Measurements from ENCODE around the gene GOLGA8N. TPM values are rescaled to one million over a fixed set of nuclear protein-coding genes. Genes with fewer than 3 reads are reported as not detected.

GOLGA8N gene
- total RNA-seq, 4 donors from 2014 or later, result 3.0 to 23.3 (median 5.2) TPM

DNA sequence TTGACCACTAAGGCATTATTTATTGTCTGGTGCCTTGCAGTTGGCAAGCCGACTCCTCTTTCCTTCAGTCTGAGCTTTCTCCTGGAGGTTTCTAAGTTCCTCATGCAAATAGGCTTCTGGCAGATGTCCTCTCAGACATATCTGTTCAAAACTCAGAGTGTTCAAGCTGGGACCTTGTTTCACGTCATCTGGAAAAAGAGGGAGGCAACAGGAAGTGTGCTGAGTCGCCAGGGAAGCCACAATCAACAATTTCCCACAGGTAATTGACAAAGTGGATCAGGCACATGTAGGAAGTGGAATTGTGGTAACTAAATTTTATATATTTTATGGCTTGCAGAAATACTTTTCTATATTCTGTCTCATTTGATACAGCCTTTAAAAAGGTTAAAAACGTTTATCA, 62.8 kb downstream of the GOLGA8N start:
- Histone ChIP-seq H3K4me1 (peaks cover 7% of the 10 kb centered on the region), H3K27me3 (no peaks in the 10 kb centered on the region), H3K4me3 (no peak overlapping the region), H3K27ac (no peak overlapping the region), H3K9me3 (no peaks in the 10 kb centered on the region), H3K36me3 (no peaks in the 10 kb centered on the region)
- TF ChIP-seq EP300 (IDR thresholded peaks at IDR 0.05), result no peak
- TF ChIP-seq POLR2A (IDR thresholded peaks at IDR 0.05), result no peak
- TF ChIP-seq POLR2AphosphoS5 (IDR thresholded peaks at IDR 0.05), result no peak
- TF ChIP-seq, protein P1, sequence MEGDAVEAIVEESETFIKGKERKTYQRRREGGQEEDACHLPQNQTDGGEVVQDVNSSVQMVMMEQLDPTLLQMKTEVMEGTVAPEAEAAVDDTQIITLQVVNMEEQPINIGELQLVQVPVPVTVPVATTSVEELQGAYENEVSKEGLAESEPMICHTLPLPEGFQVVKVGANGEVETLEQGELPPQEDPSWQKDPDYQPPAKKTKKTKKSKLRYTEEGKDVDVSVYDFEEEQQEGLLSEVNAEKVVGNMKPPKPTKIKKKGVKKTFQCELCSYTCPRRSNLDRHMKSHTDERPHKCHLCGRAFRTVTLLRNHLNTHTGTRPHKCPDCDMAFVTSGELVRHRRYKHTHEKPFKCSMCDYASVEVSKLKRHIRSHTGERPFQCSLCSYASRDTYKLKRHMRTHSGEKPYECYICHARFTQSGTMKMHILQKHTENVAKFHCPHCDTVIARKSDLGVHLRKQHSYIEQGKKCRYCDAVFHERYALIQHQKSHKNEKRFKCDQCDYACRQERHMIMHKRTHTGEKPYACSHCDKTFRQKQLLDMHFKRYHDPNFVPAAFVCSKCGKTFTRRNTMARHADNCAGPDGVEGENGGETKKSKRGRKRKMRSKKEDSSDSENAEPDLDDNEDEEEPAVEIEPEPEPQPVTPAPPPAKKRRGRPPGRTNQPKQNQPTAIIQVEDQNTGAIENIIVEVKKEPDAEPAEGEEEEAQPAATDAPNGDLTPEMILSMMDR (IDR thresholded peaks at IDR 0.05), result no peak
- no peak for DNase-seq (ENCODE audit: low spot score in 2 of 2)
- WGBS, result 66% methylated on average over 4 of the region's 4 CpGs

DNA sequence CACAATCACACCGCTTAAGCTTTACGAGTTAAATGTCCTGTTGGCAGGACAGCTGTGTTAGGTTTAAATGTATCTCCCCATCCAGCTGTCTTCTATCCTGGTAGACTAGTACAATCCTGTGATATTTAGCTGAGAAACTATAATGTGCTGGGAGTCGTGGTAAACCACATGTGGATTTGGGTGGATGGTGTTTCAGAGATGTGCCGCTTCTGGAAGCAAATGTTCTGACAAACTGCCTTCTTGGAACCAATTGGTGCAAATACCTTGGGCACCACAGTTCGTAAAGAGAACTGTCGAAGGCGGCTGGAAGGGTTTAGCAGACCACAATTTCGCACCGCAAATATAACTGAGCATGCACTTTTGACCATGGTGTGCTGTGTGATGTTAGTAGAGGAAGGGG, 63.2 kb downstream of the GOLGA8N start:
- Histone ChIP-seq H3K4me3 (no peak overlapping the region), H3K27ac (no peak overlapping the region), H3K27me3 (no peaks in the 10 kb centered on the region), H3K4me1 (peaks cover 7% of the 10 kb centered on the region), H3K36me3 (no peaks in the 10 kb centered on the region), H3K9me3 (no peaks in the 10 kb centered on the region)
- TF ChIP-seq POLR2AphosphoS5 (IDR thresholded peaks at IDR 0.05) (no peak), EP300 (IDR thresholded peaks at IDR 0.05) (no peak), POLR2A (IDR thresholded peaks at IDR 0.05) (no peak)
- TF ChIP-seq, protein P1 (IDR thresholded peaks at IDR 0.05), result no peak
- no peak for DNase-seq (ENCODE audit: low spot score in 2 of 2)
- 89% methylated on average over 9 of the region's 9 CpGs for WGBS

Other genes with a start within 250 kb of the GOLGA8N start
- 1 to 10 TPM in 1 of 4 donors, under 1 TPM in 1, not detected in 2; 0.76 to 1.6 TPM for gene GOLGA8K, start 190.2 kb upstream of the GOLGA8N start, total RNA-seq
- 1 to 10 TPM in 1 of 4 donors, not detected in 3; 1.5 TPM for gene GOLGA8O, start 137.8 kb upstream of the GOLGA8N start, total RNA-seq
- 1 to 10 TPM; 5.8 to 7.5 (median 6.9) TPM for gene ARHGAP11A, start 22.0 kb downstream of the GOLGA8N start, total RNA-seq
- gene SCG5, start 48.3 kb downstream of the GOLGA8N start, total RNA-seq, result not detected
- gene GREM1, start 124.5 kb downstream of the GOLGA8N start, total RNA-seq, result 1 to 10 TPM in 3 of 4 donors, under 1 TPM in 1; 0.85 to 3.6 (median 1.6) TPM